AG04450 (cell line): ENCODE results near the gene CERCAM. TPM values are rescaled to one million over a fixed set of nuclear protein-coding genes. Genes with fewer than 3 reads are reported as not detected.

Source experiments
- CTCF ChIA-PET: fragments of 300-600, 350-600 bp; formaldehyde crosslinking; extraction: SDS; loops from one replicate; lab custom pipeline; 2022; ENCODE audit warnings: antibody characterized with exemption, inconsistent platforms; lab: Charles Lee
- POLR2A ChIA-PET: fragments of 350-600 bp; formaldehyde crosslinking; extraction: SDS; loops from one replicate; lab custom pipeline; 2021; ENCODE audit warnings: antibody characterized with exemption, inconsistent platforms; lab: Yijun Ruan, JAX
- DNase-seq: peaks from one replicate; pipeline ENCODE4 v3.0.0-alpha.2; 2011; ENCODE audit warnings: low read depth, low spot score
- H3K27ac ChIP-seq: one replicate; pipeline ENCODE4 v1.5.1; 2012; ENCODE audit warnings: low read depth, low read length, control low read depth
- H3K27me3 ChIP-seq: one replicate; pipeline ENCODE4 v1.6.0; 2012; ENCODE audit warnings: low read length; ENCODE audit not compliant: control insufficient read depth, insufficient read depth
- H3K4me3 ChIP-seq: 2 replicates; pipeline ENCODE4 v1.5.1; 2011; ENCODE audit warnings: mild to moderate bottlenecking, low read depth, low read length, control low read depth
- H3K9me3 ChIP-seq: 2 replicates; pipeline ENCODE4 v1.5.1; 2012; ENCODE audit warnings: low read length; ENCODE audit not compliant: control insufficient read depth, insufficient read depth
- polyA plus RNA-seq: library from polyadenylated mRNA; depleted of rRNA; stranded (reverse); fragments of >200 nt; gene quantifications from 2 replicates; pipeline ENCODE4 v1.2.3, GENCODE V29; 2011
- TF ChIP-seq, protein P1 (sequence below): IDR thresholded peaks from 2 replicates; pipeline ENCODE4 v1.5.1; 2011; ENCODE audit warnings: low read depth, low read length, control low read depth, inconsistent platforms

The CERCAM gene
- polyA plus RNA-seq, 1 experiment, result 54.9 TPM

- Histone ChIP-seq H3K9me3 (no peaks in the 10 kb centered on the region), H3K4me3 (no peak overlapping the region), H3K27me3 (no peaks in the 10 kb centered on the region), H3K27ac (no peak overlapping the region)
- ChIA-PET POLR2A (interaction anchor here (0.6 to 1.3 kb wide), 3 partner anchors 8 to 35 kb away, joined by 3 to 5 read pairs (median 5); partner anchors contain the start of gene CERCAM), CTCF (interaction anchor here (0.6 to 1.6 kb wide), 3 partner anchors 8 to 40 kb away, joined by 3 to 17 read pairs (median 15); partner anchors contain the start of gene CERCAM)
- TF ChIP-seq, protein P1, sequence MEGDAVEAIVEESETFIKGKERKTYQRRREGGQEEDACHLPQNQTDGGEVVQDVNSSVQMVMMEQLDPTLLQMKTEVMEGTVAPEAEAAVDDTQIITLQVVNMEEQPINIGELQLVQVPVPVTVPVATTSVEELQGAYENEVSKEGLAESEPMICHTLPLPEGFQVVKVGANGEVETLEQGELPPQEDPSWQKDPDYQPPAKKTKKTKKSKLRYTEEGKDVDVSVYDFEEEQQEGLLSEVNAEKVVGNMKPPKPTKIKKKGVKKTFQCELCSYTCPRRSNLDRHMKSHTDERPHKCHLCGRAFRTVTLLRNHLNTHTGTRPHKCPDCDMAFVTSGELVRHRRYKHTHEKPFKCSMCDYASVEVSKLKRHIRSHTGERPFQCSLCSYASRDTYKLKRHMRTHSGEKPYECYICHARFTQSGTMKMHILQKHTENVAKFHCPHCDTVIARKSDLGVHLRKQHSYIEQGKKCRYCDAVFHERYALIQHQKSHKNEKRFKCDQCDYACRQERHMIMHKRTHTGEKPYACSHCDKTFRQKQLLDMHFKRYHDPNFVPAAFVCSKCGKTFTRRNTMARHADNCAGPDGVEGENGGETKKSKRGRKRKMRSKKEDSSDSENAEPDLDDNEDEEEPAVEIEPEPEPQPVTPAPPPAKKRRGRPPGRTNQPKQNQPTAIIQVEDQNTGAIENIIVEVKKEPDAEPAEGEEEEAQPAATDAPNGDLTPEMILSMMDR, result no peak
- no peak for DNase-seq
Measured at GRCh38 chr9:128428644-128429512, 8.2 kb downstream of the CERCAM start.

DNA sequence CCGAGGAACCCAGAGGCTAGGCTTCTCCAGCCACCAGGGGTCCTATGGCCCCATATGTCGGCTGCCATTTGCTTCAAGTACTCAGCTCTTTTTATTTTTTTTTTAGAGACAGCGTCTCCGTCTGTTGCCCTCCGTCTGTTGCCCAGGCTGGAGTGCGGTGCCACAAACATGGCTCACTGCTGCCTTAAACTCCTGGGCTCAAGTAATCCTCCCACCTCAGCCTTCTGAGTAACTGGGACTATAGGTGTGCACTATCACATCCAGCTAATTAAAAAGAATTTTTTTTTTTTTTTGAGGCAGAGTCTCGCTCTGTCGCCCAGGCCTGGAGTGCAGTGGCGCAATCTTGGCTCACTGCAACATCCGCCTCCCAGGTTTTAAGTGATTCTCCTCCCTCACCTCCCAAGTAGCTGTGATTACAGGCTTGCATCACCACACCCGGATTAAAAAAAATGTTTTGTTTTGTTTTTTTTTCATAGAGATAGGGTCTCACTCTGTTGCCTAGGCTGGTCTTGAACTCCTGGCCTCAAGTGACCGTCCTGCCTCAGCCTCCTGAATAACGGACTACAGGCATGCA is 8.9 kb downstream of the CERCAM start:
- no peaks in the 10 kb centered on the region for H3K9me3 ChIP-seq
- no peak overlapping the region for H3K4me3 ChIP-seq
- no peak overlapping the region for H3K27ac ChIP-seq
- DNase-seq, result no peak
- TF ChIP-seq, protein P1, result no peak
- no peaks in the 10 kb centered on the region for H3K27me3 ChIP-seq
- ChIA-PET CTCF (interaction anchor here (0.5 to 1.6 kb wide), 4 partner anchors 9 to 39 kb away, joined by 3 to 17 read pairs (median 10); partner anchors contain the start of gene CERCAM), POLR2A (interaction anchor here (0.6 to 1.3 kb wide), 2 partner anchors 9 to 16 kb away, joined by 5 read pairs; partner anchors contain the start of gene CERCAM)

DNA sequence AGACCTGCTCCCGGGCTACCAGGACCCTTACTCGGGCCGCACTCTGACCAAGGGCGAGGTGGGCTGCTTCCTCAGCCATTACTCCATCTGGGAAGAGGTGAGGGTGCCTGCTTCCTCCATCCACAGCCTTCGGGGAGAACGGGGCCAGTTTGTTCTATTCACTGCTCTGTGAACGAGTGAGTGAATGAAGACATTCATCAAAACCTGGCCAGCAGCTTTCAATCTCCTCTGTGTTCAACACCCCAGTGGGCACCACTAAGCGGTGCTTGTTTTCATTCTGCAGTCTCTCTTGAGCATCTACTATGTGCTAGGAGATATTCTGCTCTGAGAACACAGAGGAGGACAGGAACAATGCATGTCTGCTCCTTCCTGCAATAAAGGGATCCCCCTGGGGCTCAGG is 10.6 kb downstream of the CERCAM start:
- TF ChIP-seq, protein P1, result no peak
- CTCF ChIA-PET, result no interaction called here
- POLR2A ChIA-PET, result no interaction called here
- Histone ChIP-seq H3K4me3 (no peak overlapping the region), H3K27ac (no peak overlapping the region), H3K9me3 (no peaks in the 10 kb centered on the region), H3K27me3 (no peaks in the 10 kb centered on the region)
- no peak for DNase-seq

- H3K27me3 ChIP-seq, result no peaks in the 10 kb centered on the region
- ChIA-PET CTCF (interaction anchor here (1.0 kb wide), 1 partner anchor 24 kb away, joined by 3 read pairs; no protein-coding TSS in a partner anchor), POLR2A (no interaction called here)
Measured at GRCh38 chr9:128434340-128434739, 13.7 kb downstream of the CERCAM start.

More at GRCh38 chr9:128434340-128434739, 13.7 kb downstream of the CERCAM start:
- no peak for DNase-seq
- Histone ChIP-seq H3K4me3 (no peak overlapping the region), H3K9me3 (no peaks in the 10 kb centered on the region), H3K27ac (no peak overlapping the region)
- TF ChIP-seq, protein P1, result no peak
